NB4 (cell line): Measurements from ENCODE around the gene TMC2.

Experiments used
- CTCF ChIP-seq: IDR thresholded peaks from one replicate; pipeline ENCODE4 v1.5.1; 2012; ENCODE audit warnings: low read depth, low read length
- MYC ChIP-seq: IDR thresholded peaks from 2 replicates; pipeline ENCODE4 v1.6.1; 2011; ENCODE audit warnings: low read depth, low read length
- POLR2A ChIP-seq: IDR thresholded peaks from 2 replicates; pipeline ENCODE4 v1.6.1; 2011; ENCODE audit warnings: mild to moderate bottlenecking; ENCODE audit not compliant: insufficient read length; ENCODE audit errors: extremely low read depth
- TF ChIP-seq, protein P1 (sequence below): IDR thresholded peaks from 2 replicates; pipeline ENCODE4 v1.6.1; 2011; ENCODE audit warnings: low read depth, low read length

GRCh38 chr20:2654384-2654822 lies 118.0 kb downstream of the TMC2 start:
- TF ChIP-seq CTCF, result no peak
- no peak for TF ChIP-seq POLR2A
- TF ChIP-seq, protein P1, sequence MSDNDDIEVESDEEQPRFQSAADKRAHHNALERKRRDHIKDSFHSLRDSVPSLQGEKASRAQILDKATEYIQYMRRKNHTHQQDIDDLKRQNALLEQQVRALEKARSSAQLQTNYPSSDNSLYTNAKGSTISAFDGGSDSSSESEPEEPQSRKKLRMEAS, result no peak
- no peak for TF ChIP-seq MYC
